CD4-positive, alpha-beta T cell (primary cell): ENCODE data around the gene COPA. TPM values are rescaled to one million over a fixed set of nuclear protein-coding genes. Genes with fewer than 3 reads are reported as not detected.

Source experiments
- ATAC-seq: fragments of 200-7000 bp; cut with Tn5 transposase; one replicate; pipeline ENCODE4 v1.10.0; 2022; ENCODE audit warnings: mild to moderate bottlenecking; ENCODE audit not compliant: poor library complexity
- CTCF ChIA-PET: fragments of 350-600 bp; sonication (Branson Sonifier 250); formaldehyde crosslinking; loops from one replicate; lab custom pipeline; 2021; ENCODE audit warnings: antibody characterized with exemption, inconsistent platforms; lab: Charles Lee
- POLR2A ChIA-PET: fragments of 350-600 bp; sonication (Branson Sonifier 250); formaldehyde crosslinking; loops from one replicate; lab custom pipeline; 2021; ENCODE audit warnings: antibody characterized with exemption, inconsistent platforms; lab: Charles Lee
- DNase-seq, 14 experiments: peaks; one replicate each; pipeline ENCODE4 v3.0.0-alpha.2; 2013 to 2020; ENCODE audit warnings: mixed read lengths in 2 of 14
- H3K27ac ChIP-seq, 2 donors: one replicate each; pipeline versions ENCODE4 v1.5.1 to v1.7.0; 2013; ENCODE audit warnings: low read length in 2 of 2, low read depth in 1 of 2, mild to moderate bottlenecking in 1 of 2
- H3K27me3 ChIP-seq, 2 experiments: 1 replicate in 1 of 2; 2 replicates in 1 of 2; pipeline versions ENCODE4 v1.6.1 to v1.7.0; 2013; ENCODE audit warnings: low read length in 2 of 2, control low read depth in 1 of 2, mild to moderate bottlenecking in 1 of 2, moderate library complexity in 1 of 2; ENCODE audit not compliant: insufficient read depth in 2 of 2, control insufficient read depth in 1 of 2
- H3K36me3 ChIP-seq: one replicate; pipeline ENCODE4 v1.6.1; 2013; ENCODE audit warnings: low read length, control low read depth; ENCODE audit not compliant: insufficient read depth
- H3K4me1 ChIP-seq: one replicate; pipeline ENCODE4 v1.6.1; 2013; ENCODE audit warnings: low read length, control low read depth; ENCODE audit not compliant: insufficient read depth
- H3K4me3 ChIP-seq: one replicate; pipeline ENCODE4 v1.5.1; 2013; ENCODE audit warnings: mild to moderate bottlenecking, low read length, moderate library complexity
- H3K9me3 ChIP-seq, 2 experiments: 1 replicate in 1 of 2; 2 replicates in 1 of 2; pipeline versions ENCODE4 v1.6.1 to v1.7.0; 2013; ENCODE audit warnings: low read length in 2 of 2, mild to moderate bottlenecking in 2 of 2, control low read depth in 1 of 2, moderate library complexity in 1 of 2; ENCODE audit not compliant: control insufficient read depth in 1 of 2, insufficient read depth in 1 of 2
- H3K27ac Mint-ChIP-seq: one replicate; pipeline ENCODE4 v1.8.0; 2020; ENCODE audit warnings: mixed read lengths
- H3K27me3 Mint-ChIP-seq: one replicate; pipeline ENCODE4 v1.8.0; 2021; ENCODE audit warnings: mixed read lengths
- H3K36me3 Mint-ChIP-seq: one replicate; pipeline ENCODE4 v1.8.0; 2021; ENCODE audit warnings: low read depth, mixed read lengths
- H3K4me1 Mint-ChIP-seq: one replicate; pipeline ENCODE4 v1.8.0; 2021; ENCODE audit warnings: low read depth, mixed read lengths
- H3K4me3 Mint-ChIP-seq: one replicate; pipeline ENCODE4 v1.8.0; 2020; ENCODE audit warnings: mild to moderate bottlenecking, mixed read lengths
- H3K9me3 Mint-ChIP-seq: one replicate; pipeline ENCODE4 v1.8.0; 2020; ENCODE audit warnings: mixed read lengths
- intact Hi-C, 2 experiments: fragments of 100-400 bp; cut with DNase I in 1 of 2; cut with micrococcal nuclease in 1 of 2; formaldehyde crosslinking; loops; one replicate each; pipeline versions ENCODE4 v1.15.1 to v1.9.0; 2023 to 2025; cut with DNase I, micrococcal nuclease
- total RNA-seq, 174 experiments: library from RNA in 2 of 174; stranded (reverse) in 2 of 174; gene quantifications; one replicate each; pipeline ENCODE4 v1.2.3 and lab custom pipeline; 2021 to 2026
- TF ChIP-seq, protein P1 (sequence below): fragments of 200-600 bp; IDR thresholded peaks from one replicate; pipeline ENCODE4 v1.8.0; 2022; ENCODE audit warnings: antibody characterized with exemption, mild to moderate bottlenecking

The COPA gene
- total RNA-seq, 2 experiments from 2014 or later, result 95.0 to 107 TPM

DNA sequence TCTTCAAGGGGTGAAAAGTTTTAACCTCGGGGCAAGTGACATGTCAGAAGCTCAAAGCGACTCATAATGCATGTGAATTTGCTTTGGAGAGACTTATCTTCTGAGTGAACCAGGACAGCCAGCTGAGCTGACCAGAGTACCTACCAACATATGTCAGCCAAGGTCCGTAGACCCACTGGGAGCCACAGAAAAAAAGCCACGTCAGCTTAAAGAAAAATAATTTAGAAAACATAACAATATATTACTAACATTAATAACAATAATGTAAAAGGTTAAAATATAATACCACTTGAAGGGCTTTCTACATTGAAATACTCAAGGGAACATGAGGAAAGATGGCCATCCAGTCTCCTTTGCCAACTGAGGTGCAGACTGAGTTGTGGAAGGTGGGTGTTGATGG lies 65.1 kb downstream of the COPA start:
- Mint-ChIP-seq H3K9me3 (no peaks in the 10 kb centered on the region), H3K27me3 (no peaks in the 10 kb centered on the region), H3K27ac (no peak overlapping the region), H3K4me3 (no peak overlapping the region), H3K36me3 (peaks cover 67% of the 10 kb centered on the region), H3K4me1 (peaks cover 7% of the 10 kb centered on the region)
- TF ChIP-seq, protein P1, sequence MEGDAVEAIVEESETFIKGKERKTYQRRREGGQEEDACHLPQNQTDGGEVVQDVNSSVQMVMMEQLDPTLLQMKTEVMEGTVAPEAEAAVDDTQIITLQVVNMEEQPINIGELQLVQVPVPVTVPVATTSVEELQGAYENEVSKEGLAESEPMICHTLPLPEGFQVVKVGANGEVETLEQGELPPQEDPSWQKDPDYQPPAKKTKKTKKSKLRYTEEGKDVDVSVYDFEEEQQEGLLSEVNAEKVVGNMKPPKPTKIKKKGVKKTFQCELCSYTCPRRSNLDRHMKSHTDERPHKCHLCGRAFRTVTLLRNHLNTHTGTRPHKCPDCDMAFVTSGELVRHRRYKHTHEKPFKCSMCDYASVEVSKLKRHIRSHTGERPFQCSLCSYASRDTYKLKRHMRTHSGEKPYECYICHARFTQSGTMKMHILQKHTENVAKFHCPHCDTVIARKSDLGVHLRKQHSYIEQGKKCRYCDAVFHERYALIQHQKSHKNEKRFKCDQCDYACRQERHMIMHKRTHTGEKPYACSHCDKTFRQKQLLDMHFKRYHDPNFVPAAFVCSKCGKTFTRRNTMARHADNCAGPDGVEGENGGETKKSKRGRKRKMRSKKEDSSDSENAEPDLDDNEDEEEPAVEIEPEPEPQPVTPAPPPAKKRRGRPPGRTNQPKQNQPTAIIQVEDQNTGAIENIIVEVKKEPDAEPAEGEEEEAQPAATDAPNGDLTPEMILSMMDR, result no peak
- Histone ChIP-seq H3K36me3 (peaks cover 57% of the 10 kb centered on the region), H3K27me3 (no peaks in the 10 kb centered on the region), H3K4me1 (no peaks in the 10 kb centered on the region), H3K27ac (no peak overlapping the region), H3K9me3 (no peaks in the 10 kb centered on the region), H3K4me3 (no peak overlapping the region)
- ATAC-seq (no peak), DNase-seq (no peak)
- intact Hi-C loops, result no loop called here
- ChIA-PET CTCF (interaction anchor here (1.0 to 2.0 kb wide), 2 partner anchors 13 kb away, joined by 3 to 7 read pairs; no protein-coding TSS in a partner anchor), POLR2A (interaction anchor here (0.8 to 4.2 kb wide), 2 partner anchors 15 to 34 kb away, joined by 3 to 19 read pairs; partner anchors contain the start of gene DCAF8)

DNA sequence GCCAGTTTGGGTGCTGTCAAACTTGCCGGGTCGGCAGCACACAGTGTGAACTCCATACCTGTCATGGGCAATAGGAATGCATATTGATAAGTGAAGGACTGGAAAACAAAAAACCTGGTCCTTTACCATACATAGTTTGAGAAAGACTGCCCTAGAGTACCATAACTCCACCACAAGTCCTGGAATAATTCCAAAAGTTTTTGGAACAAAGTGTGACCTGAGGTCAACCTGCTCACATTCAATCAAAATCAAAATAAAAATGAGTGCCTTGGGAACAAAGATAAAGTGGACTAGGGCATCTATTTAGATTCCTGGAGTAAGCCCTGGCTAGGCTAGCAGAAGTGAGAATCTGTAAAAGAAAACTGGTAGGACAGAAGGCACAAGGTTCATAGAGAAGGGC lies 65.7 kb downstream of the COPA start:
- Histone ChIP-seq H3K27me3 (no peaks in the 10 kb centered on the region), H3K27ac (no peak overlapping the region), H3K36me3 (peaks cover 50% of the 10 kb centered on the region), H3K9me3 (no peaks in the 10 kb centered on the region), H3K4me1 (no peaks in the 10 kb centered on the region), H3K4me3 (no peak overlapping the region)
- peaks cover 61% of the 10 kb centered on the region for H3K36me3 Mint-ChIP-seq
- no peak overlapping the region for H3K27ac Mint-ChIP-seq
- ATAC-seq, result no peak
- CTCF ChIA-PET, result interaction anchor here (1.0 to 2.0 kb wide), 2 partner anchors 12 to 14 kb away, joined by 3 to 7 read pairs; no protein-coding TSS in a partner anchor
- POLR2A ChIA-PET, result interaction anchor here (4.2 kb wide), 1 partner anchor 15 kb away, joined by 19 read pairs; the partner anchor contains the start of gene DCAF8
- no peaks in the 10 kb centered on the region for H3K9me3 Mint-ChIP-seq
- intact Hi-C loops, result no loop called here
- peaks cover under 1% of the 10 kb centered on the region for H3K4me1 Mint-ChIP-seq
- DNase-seq, result no peak
- TF ChIP-seq, protein P1, result no peak
- no peaks in the 10 kb centered on the region for H3K27me3 Mint-ChIP-seq
- no peak overlapping the region for H3K4me3 Mint-ChIP-seq

DNA sequence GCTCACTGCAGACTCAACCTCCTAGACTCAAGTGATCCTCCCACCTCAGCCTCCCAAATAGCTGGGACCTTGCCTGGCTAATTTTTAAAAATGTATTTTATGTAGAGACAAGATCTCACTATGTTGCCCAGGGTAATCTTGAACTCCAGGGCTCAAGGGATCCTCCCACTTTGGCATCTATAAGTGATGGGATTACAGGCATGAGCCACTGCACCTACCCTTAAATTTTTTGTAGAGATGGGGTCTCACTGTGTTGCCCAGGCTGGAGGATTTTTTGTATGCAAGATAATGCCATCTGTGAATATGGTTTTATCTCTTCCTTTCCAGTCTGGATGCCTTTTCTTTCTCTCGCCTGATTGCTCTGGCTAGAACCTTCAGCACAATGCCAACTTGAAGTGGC lies 72.0 kb downstream of the COPA start:
- H3K4me1 Mint-ChIP-seq, result no peaks in the 10 kb centered on the region
- H3K4me3 Mint-ChIP-seq, result no peak overlapping the region
- intact Hi-C loops, result no loop called here
- ChIA-PET POLR2A (interaction anchor here (1.1 kb wide), 1 partner anchor 8 kb away, joined by 3 read pairs; the partner anchor contains the start of gene DCAF8), CTCF (no interaction called here)
- TF ChIP-seq, protein P1, result no peak
- no peak overlapping the region for H3K27ac Mint-ChIP-seq
- no peaks in the 10 kb centered on the region for H3K9me3 Mint-ChIP-seq
- H3K27ac ChIP-seq, result no peak overlapping the region
- no peaks in the 10 kb centered on the region for H3K27me3 ChIP-seq
- peaks cover under 1% of the 10 kb centered on the region for H3K36me3 Mint-ChIP-seq
- H3K9me3 ChIP-seq, result no peaks in the 10 kb centered on the region
- H3K4me1 ChIP-seq, result no peaks in the 10 kb centered on the region
- no peaks in the 10 kb centered on the region for H3K36me3 ChIP-seq
- DNase-seq, result no peak
- no peaks in the 10 kb centered on the region for H3K27me3 Mint-ChIP-seq
- ATAC-seq, result no peak
- no peak overlapping the region for H3K4me3 ChIP-seq
